ACC112 (cell line): ENCODE measurements around the gene TEAD4.

ENCODE experiments used
- H2AFZ ChIP-seq: fragments of 200-600 bp; sonication (generic); one replicate; pipeline ENCODE4 v1.6.0; 2017; ENCODE audit warnings: antibody characterized with exemption, low read length; ENCODE audit not compliant: unreplicated experiment
- H3K27ac ChIP-seq: fragments of 200-600 bp; sonication (generic); 2 replicates; pipeline ENCODE4 v1.5.1; 2014; ENCODE audit warnings: low read depth, mild to moderate bottlenecking, antibody characterized with exemption, low read length, moderate library complexity
- H3K27me3 ChIP-seq: fragments of 200-600 bp; sonication (generic); 2 replicates; pipeline ENCODE4 v1.6.1; 2014; ENCODE audit warnings: mild to moderate bottlenecking, antibody characterized with exemption, low read length, moderate library complexity, mixed read lengths; ENCODE audit not compliant: insufficient read depth
- H3K36me3 ChIP-seq: fragments of 200-600 bp; sonication (generic); 2 replicates; pipeline ENCODE4 v1.6.1; 2016; ENCODE audit warnings: mild to moderate bottlenecking, antibody characterized with exemption, low read length, moderate library complexity, mixed read lengths; ENCODE audit not compliant: insufficient read depth
- H3K4me1 ChIP-seq: fragments of 200-600 bp; sonication (generic); one replicate; pipeline ENCODE4 v1.6.1; 2016; ENCODE audit warnings: low read length, mixed read lengths; ENCODE audit not compliant: insufficient read depth, unreplicated experiment, control insufficient read depth
- H3K4me3 ChIP-seq: fragments of 200-600 bp; sonication (generic); 2 replicates; pipeline ENCODE4 v1.5.1; 2014; ENCODE audit warnings: mild to moderate bottlenecking, low read depth, low read length
- H3K79me2 ChIP-seq: fragments of 200-600 bp; sonication (generic); one replicate; pipeline ENCODE4 v1.6.0; 2016; ENCODE audit warnings: low read length; ENCODE audit not compliant: control insufficient read depth, unreplicated experiment, insufficient read depth

The TEAD4 gene

DNA sequence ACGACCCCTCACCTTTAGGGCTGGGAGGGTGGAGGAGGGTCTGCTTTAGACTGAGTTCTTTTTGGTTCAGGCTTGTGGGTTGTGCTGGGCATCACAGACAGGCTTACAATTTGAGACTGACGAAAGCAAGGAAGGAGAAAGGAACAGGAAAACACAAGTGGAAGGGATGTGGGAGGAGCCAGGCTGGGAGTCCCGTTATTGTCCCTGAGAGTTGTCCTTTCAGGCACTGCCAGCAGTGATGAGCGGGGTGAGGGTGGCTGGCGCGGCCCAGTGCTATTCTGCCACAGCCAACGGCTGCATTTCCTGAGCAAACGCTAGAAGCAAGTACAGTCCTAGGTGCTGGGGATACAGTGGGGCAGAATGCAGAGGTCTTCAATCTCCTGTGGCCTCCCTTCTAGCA is 88.8 kb downstream of the TEAD4 start:
- no peak overlapping the region for H2AFZ ChIP-seq
- no peaks in the 10 kb centered on the region for H3K4me1 ChIP-seq
- H3K27me3 ChIP-seq, result peaks cover 6% of the 10 kb centered on the region; the same call in 1 of the 2 replicates
- no peaks in the 10 kb centered on the region for H3K79me2 ChIP-seq
- no peak overlapping the region for H3K4me3 ChIP-seq
- H3K36me3 ChIP-seq, result no peaks in the 10 kb centered on the region
- H3K27ac ChIP-seq, result no peak overlapping the region

DNA sequence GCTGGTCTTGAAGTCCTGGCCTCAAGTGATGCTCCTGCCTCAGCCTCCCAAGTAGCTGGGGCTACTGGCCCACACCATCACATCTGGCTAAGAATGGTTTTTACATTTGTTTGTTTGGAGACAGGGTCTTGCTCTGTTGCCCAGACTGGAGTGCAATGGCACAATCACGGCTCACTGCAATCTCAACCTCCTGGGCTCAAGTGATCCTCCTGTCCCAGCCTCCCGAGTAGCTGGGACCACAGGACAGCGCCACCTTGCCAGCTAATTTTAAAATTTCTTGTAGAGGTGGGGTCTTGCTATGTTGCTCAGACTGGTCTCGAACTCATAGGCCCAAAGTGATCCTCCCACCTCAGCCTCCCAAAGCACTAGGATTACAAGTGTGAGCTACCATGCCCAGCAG is 89.3 kb downstream of the TEAD4 start:
- Histone ChIP-seq H3K27me3 (peaks cover 6% of the 10 kb centered on the region; the same call in 1 of the 2 replicates), H2AFZ (no peak overlapping the region), H3K4me1 (no peaks in the 10 kb centered on the region), H3K4me3 (no peak overlapping the region), H3K36me3 (no peaks in the 10 kb centered on the region), H3K27ac (no peak overlapping the region), H3K79me2 (no peaks in the 10 kb centered on the region)

DNA sequence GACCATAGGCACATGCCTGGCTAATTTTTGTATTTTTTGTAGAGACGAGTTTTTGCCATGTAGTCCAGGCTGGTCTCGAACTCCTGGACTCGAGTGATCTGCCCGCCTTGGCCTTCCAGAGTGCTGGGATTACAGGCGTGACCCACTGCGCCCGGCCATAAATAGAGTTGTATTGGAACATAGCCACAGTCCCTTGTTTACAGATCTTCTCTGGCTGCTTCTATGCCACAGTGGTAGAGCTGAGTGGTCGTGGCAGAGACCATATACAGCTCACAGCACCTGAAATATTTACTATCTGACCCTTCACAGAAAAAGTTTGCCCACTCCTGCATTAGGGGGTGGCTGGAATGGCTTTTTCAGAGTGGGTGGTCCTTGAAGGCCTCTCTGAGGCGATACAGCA is 90.0 kb downstream of the TEAD4 start:
- Histone ChIP-seq H3K79me2 (no peaks in the 10 kb centered on the region), H3K4me3 (no peak overlapping the region), H3K27me3 (peaks cover 6% of the 10 kb centered on the region; the same call in 1 of the 2 replicates), H3K36me3 (no peaks in the 10 kb centered on the region), H2AFZ (no peak overlapping the region), H3K4me1 (no peaks in the 10 kb centered on the region), H3K27ac (no peak overlapping the region)

DNA sequence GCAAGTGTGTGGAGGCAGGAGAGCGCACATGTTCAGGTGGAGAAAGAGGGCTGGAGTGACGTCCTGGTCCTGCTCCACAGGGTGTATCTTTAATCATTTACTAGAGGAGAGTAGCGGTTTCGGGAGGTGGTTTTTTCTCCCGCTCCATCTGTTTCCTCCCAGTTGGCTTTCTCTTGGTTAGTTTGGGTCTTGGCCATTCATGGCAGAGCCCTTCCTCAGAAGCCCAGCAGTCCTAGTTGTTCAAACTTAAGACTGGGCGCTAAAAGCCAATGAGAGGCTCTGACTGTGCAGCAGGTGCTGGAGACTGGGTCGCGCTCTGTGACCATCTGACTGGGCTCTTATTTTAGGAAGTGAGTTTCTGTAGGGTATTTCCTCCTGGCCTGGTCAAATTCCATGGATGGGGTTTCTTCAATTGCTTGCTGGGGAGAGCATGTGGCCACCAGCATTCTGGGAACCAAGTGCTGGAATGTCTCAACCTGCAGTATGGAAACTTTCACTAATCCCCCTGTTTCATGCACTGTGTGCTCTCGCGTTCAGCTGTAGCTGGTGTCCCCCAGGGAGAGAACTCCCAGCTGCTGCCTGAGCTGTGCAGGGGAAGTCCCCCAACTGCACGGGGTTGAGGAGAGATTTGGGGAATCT is 90.5 kb downstream of the TEAD4 start:
- Histone ChIP-seq H3K79me2 (no peaks in the 10 kb centered on the region), H3K36me3 (no peaks in the 10 kb centered on the region), H2AFZ (no peak overlapping the region), H3K27ac (no peak overlapping the region), H3K4me3 (no peak overlapping the region), H3K27me3 (peaks cover 6% of the 10 kb centered on the region; the same call in 1 of the 2 replicates), H3K4me1 (no peaks in the 10 kb centered on the region)

DNA sequence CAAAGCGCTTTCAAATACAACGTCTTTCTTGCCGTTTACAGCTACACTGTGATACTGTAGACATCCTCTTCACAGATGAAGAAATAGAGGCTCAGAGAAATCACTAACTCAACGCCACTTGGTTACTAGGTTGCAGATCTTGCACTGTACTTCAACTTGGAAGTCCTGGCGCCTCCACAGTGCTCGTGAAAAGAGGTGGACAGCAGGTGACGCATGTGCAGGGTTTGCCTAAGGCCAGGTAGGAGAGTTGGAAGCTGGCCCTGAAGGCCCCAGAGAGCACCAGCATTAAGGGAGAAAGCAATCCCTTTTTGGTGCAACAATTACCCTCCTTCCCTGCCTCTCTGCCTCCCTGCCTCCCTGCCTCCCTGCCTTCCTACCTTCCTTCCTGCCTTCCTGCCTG is 95.2 kb downstream of the TEAD4 start:
- no peak overlapping the region for H2AFZ ChIP-seq
- H3K27me3 ChIP-seq, result peaks cover 13% of the 10 kb centered on the region; the same call in 1 of the 2 replicates
- no peak overlapping the region for H3K4me3 ChIP-seq
- H3K79me2 ChIP-seq, result no peaks in the 10 kb centered on the region
- no peaks in the 10 kb centered on the region for H3K36me3 ChIP-seq
- no peak overlapping the region for H3K27ac ChIP-seq
- H3K4me1 ChIP-seq, result no peaks in the 10 kb centered on the region

DNA sequence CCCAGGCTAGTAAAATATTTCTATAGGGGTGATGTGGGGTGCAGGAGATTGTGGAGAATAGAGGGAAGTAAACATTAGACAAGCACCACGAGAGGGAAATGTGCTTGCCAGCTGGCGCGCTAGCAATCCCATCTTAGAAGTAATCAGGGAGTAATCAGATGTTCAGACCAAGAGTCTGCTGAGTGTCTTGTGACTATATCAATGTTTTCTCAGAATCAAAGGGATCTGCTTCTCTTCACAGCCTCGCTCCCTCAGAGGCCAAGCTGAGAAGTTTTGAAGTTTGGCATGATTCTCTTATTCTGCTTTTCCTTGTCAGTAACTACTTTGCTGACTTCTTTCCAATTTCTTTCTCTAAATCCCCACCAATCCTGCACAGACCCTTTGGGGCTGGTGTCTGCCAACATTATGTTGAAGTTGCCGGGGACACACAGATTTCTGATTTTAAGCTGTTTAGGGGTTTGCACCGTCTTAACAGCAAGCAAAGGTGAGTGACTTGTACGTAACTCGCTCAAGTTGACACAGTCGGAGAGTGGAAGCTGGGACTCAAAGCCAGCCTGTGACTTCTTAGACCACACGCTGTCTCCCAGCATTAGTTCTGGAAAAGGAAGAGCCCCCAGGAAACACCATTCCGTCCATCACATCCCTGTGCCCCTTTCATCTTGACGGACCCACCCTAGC is 96.0 kb downstream of the TEAD4 start:
- Histone ChIP-seq H2AFZ (no peak overlapping the region), H3K79me2 (no peaks in the 10 kb centered on the region), H3K4me1 (no peaks in the 10 kb centered on the region), H3K27me3 (peaks cover 7% of the 10 kb centered on the region; the same call in 1 of the 2 replicates), H3K36me3 (no peaks in the 10 kb centered on the region), H3K27ac (no peak overlapping the region), H3K4me3 (no peak overlapping the region)

DNA sequence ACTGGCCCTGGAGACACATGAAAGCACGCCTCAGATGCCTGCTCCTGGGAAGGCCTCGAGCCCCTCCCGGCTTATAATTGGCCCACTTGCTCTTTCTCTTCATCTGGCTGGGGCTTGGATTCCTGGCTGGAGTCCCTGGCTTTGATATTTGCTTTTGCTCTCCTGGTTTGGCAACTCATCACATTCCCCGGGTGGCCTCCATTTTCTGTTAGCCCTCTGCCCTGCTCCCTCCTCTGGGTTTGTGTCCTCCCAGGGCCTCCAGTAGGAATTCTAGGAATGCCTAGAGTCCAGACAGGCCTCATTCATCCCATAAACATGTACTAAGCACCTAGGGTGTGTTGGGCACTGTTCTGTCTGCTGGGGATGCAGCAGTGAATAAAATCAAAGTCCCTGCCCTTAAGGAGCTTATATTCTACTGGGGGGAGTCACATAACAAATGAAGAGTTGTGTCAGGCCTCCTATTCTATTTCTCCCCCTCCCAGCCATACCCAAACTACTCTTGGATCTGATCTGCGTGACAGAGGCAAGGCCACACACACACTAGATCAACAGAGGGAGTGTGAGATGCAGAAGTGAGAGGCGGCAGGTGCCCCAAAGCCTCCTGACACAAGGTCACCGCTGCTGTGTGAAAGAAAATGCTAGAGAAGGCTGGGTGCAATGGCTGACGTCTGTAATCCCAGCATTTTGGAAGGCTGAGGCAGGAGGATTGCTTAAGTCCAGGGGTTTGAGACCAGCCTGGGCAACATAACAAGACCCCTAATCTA is 96.7 kb downstream of the TEAD4 start:
- Histone ChIP-seq H3K79me2 (no peaks in the 10 kb centered on the region), H3K4me3 (no peak overlapping the region), H3K36me3 (no peaks in the 10 kb centered on the region), H3K27ac (no peak overlapping the region), H3K4me1 (no peaks in the 10 kb centered on the region), H3K27me3 (peaks cover 9% of the 10 kb centered on the region), H2AFZ (no peak overlapping the region)

DNA sequence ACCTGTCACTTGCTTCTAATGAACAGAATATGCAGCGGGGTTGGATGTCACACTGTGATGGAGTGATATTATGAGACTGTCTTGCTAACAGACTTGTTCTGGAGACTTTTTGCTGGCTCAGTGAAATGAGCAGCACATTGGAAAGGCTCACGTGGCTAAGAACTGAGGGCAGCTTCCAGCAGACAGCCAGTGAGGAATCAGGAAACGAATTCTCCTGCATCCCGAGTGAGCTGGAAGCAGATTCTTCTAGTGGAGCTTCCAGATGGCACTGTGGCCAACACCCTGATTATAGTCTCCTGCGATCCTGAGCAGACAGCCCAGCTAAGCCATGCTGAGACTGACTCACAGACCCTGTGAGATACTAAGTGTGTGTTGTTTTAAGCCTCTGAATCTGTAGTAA is 101.9 kb downstream of the TEAD4 start:
- Histone ChIP-seq H2AFZ (no peak overlapping the region), H3K4me1 (no peaks in the 10 kb centered on the region), H3K27ac (no peak overlapping the region), H3K27me3 (peaks cover 44% of the 10 kb centered on the region), H3K4me3 (no peak overlapping the region), H3K36me3 (no peaks in the 10 kb centered on the region), H3K79me2 (no peaks in the 10 kb centered on the region)

DNA sequence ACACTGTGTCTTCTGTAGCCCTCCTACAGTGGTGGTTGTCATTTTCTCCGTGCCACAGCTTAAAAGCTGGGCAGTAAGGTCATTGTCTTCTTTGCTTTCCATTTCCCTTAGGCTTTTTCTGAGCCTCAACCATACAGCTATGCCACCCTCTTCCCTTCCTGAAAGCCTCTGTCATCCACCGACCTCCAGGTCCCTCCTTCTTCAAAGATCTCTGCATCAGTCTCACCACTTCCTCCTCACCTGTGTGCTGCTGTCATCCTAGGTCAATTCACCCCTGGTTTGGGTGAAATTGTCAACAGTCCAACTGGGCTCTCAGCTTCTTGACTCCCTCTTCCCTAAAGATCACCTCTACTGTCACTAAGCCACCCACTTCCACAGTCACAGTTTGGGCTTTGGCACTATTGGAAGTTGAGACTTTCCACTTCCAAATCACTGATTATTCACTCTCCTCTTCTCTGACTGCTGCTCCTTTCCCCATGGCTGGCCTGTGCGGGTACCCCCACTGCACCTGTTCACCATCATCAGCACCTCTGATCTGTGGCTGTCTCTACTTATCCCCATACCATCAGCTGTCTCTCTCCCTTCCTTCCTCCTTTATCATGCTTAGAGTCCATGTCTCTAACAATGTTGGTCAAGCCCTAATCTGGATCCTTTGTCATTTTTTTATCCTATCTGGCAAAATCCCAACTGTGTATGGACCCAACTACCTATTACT is 102.5 kb downstream of the TEAD4 start:
- Histone ChIP-seq H3K36me3 (no peaks in the 10 kb centered on the region), H2AFZ (no peak overlapping the region), H3K4me3 (no peak overlapping the region), H3K4me1 (no peaks in the 10 kb centered on the region), H3K27me3 (peaks cover 44% of the 10 kb centered on the region), H3K27ac (no peak overlapping the region), H3K79me2 (no peaks in the 10 kb centered on the region)

DNA sequence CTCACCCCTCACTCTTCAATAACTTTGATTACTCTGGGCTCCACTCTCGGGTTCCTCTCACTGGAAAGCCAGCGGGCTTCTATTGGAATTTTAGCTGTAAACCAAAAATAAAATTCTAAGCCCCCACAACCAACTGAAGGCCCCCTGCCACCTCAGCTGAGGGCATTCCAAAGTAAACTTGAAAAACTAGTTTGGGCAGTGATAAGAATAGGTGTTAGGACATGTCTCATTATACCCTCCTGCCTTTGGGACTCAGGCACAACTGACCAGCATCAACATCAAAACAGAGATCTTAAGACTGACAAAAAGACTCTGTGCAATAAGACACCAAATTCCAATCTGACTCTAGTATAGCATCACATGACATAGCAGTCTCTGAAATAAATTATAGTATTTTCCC is 106.1 kb downstream of the TEAD4 start:
- Histone ChIP-seq H3K27ac (no peak overlapping the region), H2AFZ (no peak overlapping the region), H3K36me3 (no peaks in the 10 kb centered on the region), H3K4me1 (no peaks in the 10 kb centered on the region), H3K79me2 (no peaks in the 10 kb centered on the region), H3K4me3 (no peak overlapping the region), H3K27me3 (peaks cover 50% of the 10 kb centered on the region)
